Fibroblast of mammary gland (primary cell): ENCODE measurements around the gene COA5.

Experiments
- DNase-seq: peaks from one replicate; pipeline ENCODE4 v3.0.0-alpha.2; 2010; ENCODE audit warnings: low read depth
- H3K4me3 ChIP-seq: 2 replicates; pipeline ENCODE4 v1.5.1; 2011; ENCODE audit warnings: low read depth, mild to moderate bottlenecking, low read length, moderate library complexity; ENCODE audit not compliant: control insufficient read depth
- TF ChIP-seq, protein P1 (sequence below): conservative IDR thresholded peaks from 2 replicates; pipeline ENCODE4 v1.5.1; 2011; ENCODE audit warnings: low read depth, low read length, inconsistent platforms; ENCODE audit not compliant: control insufficient read depth, insufficient read depth

The COA5 gene

GRCh38 chr2:98592565-98592964 is 15.7 kb downstream of the COA5 start:
- no peak overlapping the region for H3K4me3 ChIP-seq
- no peak for DNase-seq
- TF ChIP-seq, protein P1, sequence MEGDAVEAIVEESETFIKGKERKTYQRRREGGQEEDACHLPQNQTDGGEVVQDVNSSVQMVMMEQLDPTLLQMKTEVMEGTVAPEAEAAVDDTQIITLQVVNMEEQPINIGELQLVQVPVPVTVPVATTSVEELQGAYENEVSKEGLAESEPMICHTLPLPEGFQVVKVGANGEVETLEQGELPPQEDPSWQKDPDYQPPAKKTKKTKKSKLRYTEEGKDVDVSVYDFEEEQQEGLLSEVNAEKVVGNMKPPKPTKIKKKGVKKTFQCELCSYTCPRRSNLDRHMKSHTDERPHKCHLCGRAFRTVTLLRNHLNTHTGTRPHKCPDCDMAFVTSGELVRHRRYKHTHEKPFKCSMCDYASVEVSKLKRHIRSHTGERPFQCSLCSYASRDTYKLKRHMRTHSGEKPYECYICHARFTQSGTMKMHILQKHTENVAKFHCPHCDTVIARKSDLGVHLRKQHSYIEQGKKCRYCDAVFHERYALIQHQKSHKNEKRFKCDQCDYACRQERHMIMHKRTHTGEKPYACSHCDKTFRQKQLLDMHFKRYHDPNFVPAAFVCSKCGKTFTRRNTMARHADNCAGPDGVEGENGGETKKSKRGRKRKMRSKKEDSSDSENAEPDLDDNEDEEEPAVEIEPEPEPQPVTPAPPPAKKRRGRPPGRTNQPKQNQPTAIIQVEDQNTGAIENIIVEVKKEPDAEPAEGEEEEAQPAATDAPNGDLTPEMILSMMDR, result no peak

DNA sequence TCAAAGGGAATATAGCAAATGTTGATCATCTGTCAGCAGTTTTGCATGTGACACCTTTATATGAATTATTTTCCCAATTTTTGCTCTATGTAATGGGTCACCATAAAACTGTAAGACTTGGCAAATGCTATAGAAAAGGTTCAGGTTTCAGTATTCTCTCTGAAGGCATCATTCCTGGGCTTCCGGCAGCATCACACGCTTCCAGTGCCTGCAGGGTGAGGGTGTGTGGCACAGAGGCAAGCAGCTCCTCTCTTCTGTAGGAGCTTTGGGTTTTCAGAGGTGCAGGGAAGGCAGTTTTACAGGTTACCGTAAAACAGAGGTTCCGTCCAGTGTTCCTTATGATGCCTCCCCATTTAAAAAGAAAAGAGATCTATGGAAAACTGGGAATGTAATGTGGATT is 18.8 kb downstream of the COA5 start:
- no peak for DNase-seq
- TF ChIP-seq, protein P1, result no peak
- no peak overlapping the region for H3K4me3 ChIP-seq

GRCh38 chr2:98588880-98589431 is 19.4 kb downstream of the COA5 start:
- no peak overlapping the region for H3K4me3 ChIP-seq
- no peak for DNase-seq
- TF ChIP-seq, protein P1, result no peak

- no peak overlapping the region for H3K4me3 ChIP-seq
- TF ChIP-seq, protein P1, result no peak
- DNase-seq, result no peak
Observed at GRCh38 chr2:98586551-98587140, 21.7 kb downstream of the COA5 start.

- H3K4me3 ChIP-seq, result no peak overlapping the region
- DNase-seq, result no peak
Observed at GRCh38 chr2:98585386-98585785, 22.9 kb downstream of the COA5 start.

DNA sequence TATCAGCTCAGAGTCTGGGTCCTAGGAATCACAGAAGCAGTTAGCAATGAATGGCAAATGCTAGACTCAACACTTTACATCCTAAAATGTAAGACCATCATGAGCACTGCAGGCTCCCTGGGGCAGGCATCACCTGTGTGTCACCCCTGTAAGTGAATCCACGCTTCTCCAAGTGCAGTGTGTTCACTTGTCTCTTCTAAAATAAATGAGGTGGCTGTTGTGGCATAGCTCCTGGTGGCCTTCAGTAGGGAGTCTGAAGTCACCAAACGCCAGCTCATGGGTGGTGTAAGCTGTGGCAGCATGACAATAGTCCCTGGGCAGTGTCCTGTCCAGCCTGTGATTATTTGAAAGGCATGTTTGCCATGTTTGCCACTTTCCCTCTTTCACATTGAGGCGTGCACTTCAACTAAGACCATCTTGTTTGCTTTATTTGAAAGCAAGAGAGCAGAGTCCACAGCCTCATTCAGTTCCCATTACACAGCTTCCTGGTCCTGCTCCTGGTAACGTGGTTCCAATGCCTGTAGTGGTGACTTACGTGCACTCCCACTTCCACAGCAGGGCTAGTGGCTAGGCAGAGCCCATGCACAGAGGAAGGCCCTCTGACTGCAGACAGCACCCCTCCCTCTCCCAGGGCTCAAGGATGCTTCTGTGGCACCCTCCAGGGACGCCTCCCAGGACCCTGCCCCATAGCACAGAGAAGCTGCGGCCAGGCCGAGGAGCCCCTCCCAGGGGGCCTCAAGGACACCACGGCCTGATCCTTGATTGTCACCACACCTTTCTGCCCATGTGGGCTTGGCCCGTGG is 24.3 kb downstream of the COA5 start:
- TF ChIP-seq, protein P1, result no peak

More at GRCh38 chr2:98585386-98585785, 22.9 kb downstream of the COA5 start:
- TF ChIP-seq, protein P1, result no peak

More for the DNA sequence above, 24.3 kb downstream of the COA5 start:
- H3K4me3 ChIP-seq, result no peak overlapping the region
- no peak for DNase-seq
